Heart left ventricle (tissue), 13 donors: ENCODE results near the gene CTTNBP2.

Source experiments
- CTCF ChIP-seq, 12 donors: fragments of 200-600 bp; sonication (generic) in 4 of 12; IDR thresholded peaks; one replicate each; pipeline versions ENCODE4 v1.5.0 to v1.8.0; 2018 to 2022; ENCODE audit warnings: antibody characterized with exemption in 12 of 12, mild to moderate bottlenecking in 5 of 12
- POLR2A ChIP-seq, 2 donors: fragments of 450-650 bp; IDR thresholded peaks; one replicate each; pipeline ENCODE4 v1.6.1; 2017; ENCODE audit warnings: antibody characterized with exemption in 2 of 2, mild to moderate bottlenecking in 2 of 2, moderate library complexity in 2 of 2
- donor health status: ischemic (EF 13 %, LVEDD 7.1; RV severe dilation, severe dysfunction).
- donor health status: DM: no; HTN: yes; CAD: no.
- donor health status: DM: no; HTN: no; CAD: no.
- donor health status: ischemic (EF 25% LVEDD 6.9; RV normal size, moderate dysfunction).
- donor health status: ischemic (EF 25% LVEDD 5.7; RV mildly dilated, moderate dysfunction).
- donor health status: ischemic (EF 35%, LVEDD 5.7; RV mildly dilated, moderate dysfunction).
- donor health status: nonischemic (EF 11% LVEDD 7.7; RV severe dilation, severe dysfunction).
- donor health status: DM: yes; HTN: yes; CAD: no.
- donor health status: PGD.
- donor health status: ischemic (EF 29% LVEDD 5.4; RV normal size, mild dysfunction).
- donor health status: nonischemic (EF 23%, LVEDD 6.1; RV moderate dilation, normal function).

DNA sequence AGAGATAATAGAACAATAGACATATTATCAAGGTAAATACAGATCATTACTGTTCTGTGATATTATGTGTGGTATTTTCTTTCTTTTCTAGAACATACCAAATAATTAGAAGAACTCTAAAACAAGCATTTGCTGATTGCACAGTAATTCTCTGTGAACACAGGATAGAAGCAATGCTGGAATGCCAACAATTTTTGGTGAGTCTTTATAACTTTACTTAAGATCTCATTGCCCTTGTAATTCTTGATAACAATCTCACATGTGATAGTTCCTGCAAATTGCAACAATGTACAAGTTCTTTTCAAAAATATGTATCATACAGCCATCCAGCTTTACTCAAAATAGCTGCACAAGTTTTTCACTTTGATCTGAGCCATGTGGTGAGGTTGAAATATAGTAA, 207.9 kb downstream of the CTTNBP2 start:
- TF ChIP-seq POLR2A (IDR thresholded peaks at IDR 0.05) (no peak), CTCF (IDR thresholded peaks at IDR 0.05) (no peak)
